ENCODE data around the gene PRPF6. TPM values are rescaled to one million over a fixed set of nuclear protein-coding genes. Genes with fewer than 3 reads are reported as not detected.

Gene PRPF6
- total and polyA plus RNA-seq, 2 of the 13 experiments (the other 11 are each of a cell fraction or from before 2014, with no cell fraction given), result 63.7 to 101 TPM

- TF ChIP-seq NFYC (CRISPR knock-in tag; IDR thresholded peaks at IDR 0.05) (peak; percentile 1; the same call in 1 of the 2 replicates), ZFYVE20 (CRISPR knock-in tag; IDR thresholded peaks at IDR 0.05; ENCODE audit: borderline replicate concordance, low read depth) (0 out of 2 replicates have a peak, but pooled peaks have one; percentile 68), TOPORS (CRISPR knock-in tag; IDR thresholded peaks at IDR 0.05) (no peak), ZNF354B (CRISPR knock-in tag; IDR thresholded peaks at IDR 0.05) (no peak), BRCA1 (CRISPR knock-in tag; IDR thresholded peaks at IDR 0.05) (no peak), ZNF251 (CRISPR knock-in tag; IDR thresholded peaks at IDR 0.05) (0 out of 2 replicates have a peak, but pooled peaks have one; percentile 78), ZNF326 (CRISPR knock-in tag; IDR thresholded peaks at IDR 0.05; ENCODE audit: borderline replicate concordance) (peak; percentile 59; the same call in 1 of the 2 replicates), ZBTB21 (CRISPR knock-in tag; IDR thresholded peaks at IDR 0.05) (no peak), ZNF782 (CRISPR knock-in tag; IDR thresholded peaks at IDR 0.05; ENCODE audit: borderline replicate concordance) (no peak), SMARCE1 (IDR thresholded peaks at IDR 0.05; ENCODE audit: borderline replicate concordance) (no peak), ZSCAN29 (CRISPR knock-in tag; conservative IDR thresholded peaks at IDR 0.05) (peak; percentile 11; the same call in 1 of the 2 replicates), ZNF609 (CRISPR knock-in tag; IDR thresholded peaks at IDR 0.05; ENCODE audit: borderline replicate concordance) (no peak; the same call in 1 of the 2 replicates), SATB2 (CRISPR knock-in tag; IDR thresholded peaks at IDR 0.05) (no peak)
Measured at GRCh38 chr20:64062276-64062595, 81.3 kb downstream of the PRPF6 start (continued).

Data from HepG2 (cell line).